OCI-LY1 (cell line): ENCODE measurements around the gene AQR.

Experiments used
- CTCF ChIP-seq: fragments of 200-600 bp; sonication (generic), shearing (Covaris generic); IDR thresholded peaks from 2 replicates; pipeline ENCODE4 v1.5.1; 2017; ENCODE audit warnings: mild to moderate bottlenecking, antibody characterized with exemption, low read length, moderate library complexity, mixed read lengths
- EZH2 ChIP-seq: fragments of 200-600 bp; sonication (generic), shearing (Covaris generic); IDR thresholded peaks from 2 replicates; pipeline ENCODE4 v1.8.0; 2017; ENCODE audit warnings: borderline replicate concordance, mixed run types, mild to moderate bottlenecking, antibody characterized with exemption, low read length, moderate library complexity, mixed read lengths

DNA sequence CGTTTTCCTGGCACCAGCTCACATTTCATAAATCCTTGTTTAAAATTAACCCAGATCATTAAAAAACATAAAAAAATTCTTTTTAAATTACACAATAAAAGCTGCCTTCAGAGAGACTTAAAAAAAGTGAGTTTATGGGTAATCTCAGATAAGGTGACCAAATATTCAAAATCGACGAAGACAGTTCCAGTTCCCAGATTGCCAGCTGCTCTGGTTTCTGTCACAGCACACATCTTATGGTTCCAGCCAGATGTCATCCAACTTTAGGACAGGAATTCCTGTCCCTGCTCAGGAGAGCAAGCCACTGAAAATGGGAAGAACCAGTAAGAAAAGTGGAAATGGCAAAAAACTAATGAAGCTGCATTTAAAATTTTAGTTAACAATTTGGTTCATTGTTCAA, 34.4 kb upstream of the AQR start:
- TF ChIP-seq CTCF: no peak
- no peak for TF ChIP-seq EZH2
